Measurements from ENCODE around the gene SLC35B3.

DNA sequence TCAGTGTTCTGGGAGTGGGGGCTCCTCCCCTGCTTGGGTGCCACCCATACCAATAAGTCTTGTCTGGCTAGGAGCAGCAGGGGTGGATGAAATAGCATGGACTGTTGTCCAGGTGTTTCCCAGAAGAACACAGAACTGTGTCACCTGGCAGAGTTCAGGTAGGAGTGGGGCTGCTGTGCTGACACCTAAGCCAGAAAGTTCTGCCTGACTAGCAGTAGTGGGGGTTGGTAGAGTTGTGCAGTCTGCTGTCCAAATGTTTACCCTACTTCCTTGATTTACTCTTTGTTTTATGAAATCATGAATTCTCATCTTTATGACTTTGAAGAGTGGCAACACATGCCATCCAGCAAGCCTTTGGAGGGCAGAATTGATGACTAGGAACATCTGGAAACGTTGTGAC lies 27.3 kb upstream of the SLC35B3 start:
- TF ChIP-seq, protein P1, sequence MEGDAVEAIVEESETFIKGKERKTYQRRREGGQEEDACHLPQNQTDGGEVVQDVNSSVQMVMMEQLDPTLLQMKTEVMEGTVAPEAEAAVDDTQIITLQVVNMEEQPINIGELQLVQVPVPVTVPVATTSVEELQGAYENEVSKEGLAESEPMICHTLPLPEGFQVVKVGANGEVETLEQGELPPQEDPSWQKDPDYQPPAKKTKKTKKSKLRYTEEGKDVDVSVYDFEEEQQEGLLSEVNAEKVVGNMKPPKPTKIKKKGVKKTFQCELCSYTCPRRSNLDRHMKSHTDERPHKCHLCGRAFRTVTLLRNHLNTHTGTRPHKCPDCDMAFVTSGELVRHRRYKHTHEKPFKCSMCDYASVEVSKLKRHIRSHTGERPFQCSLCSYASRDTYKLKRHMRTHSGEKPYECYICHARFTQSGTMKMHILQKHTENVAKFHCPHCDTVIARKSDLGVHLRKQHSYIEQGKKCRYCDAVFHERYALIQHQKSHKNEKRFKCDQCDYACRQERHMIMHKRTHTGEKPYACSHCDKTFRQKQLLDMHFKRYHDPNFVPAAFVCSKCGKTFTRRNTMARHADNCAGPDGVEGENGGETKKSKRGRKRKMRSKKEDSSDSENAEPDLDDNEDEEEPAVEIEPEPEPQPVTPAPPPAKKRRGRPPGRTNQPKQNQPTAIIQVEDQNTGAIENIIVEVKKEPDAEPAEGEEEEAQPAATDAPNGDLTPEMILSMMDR (IDR thresholded peaks at IDR 0.05), result no peak
- TF ChIP-seq POLR2A (IDR thresholded peaks at IDR 0.05), result no peak
